Ovary (tissue), 9 donors: ENCODE data around the gene DNAH6. TPM values are rescaled to one million over a fixed set of nuclear protein-coding genes. Genes with fewer than 3 reads are reported as not detected.
A peak's percentile ranks its signal among the peaks of the same experiment; 100 is the strongest.

Experiments used
- DNase-seq, 5 donors: peaks; one replicate each; pipeline ENCODE4 v3.0.0-alpha.2; 2019 to 2020
- H3K27ac ChIP-seq, 2 donors: fragments of 200-600 bp; one replicate each; pipeline versions ENCODE4 v1.5.1 to v1.8.0; 2019 to 2022
- H3K27me3 ChIP-seq: fragments of 200-600 bp; one replicate; pipeline ENCODE4 v1.8.0; 2022
- H3K36me3 ChIP-seq: fragments of 200-600 bp; sonication (generic); one replicate; pipeline ENCODE4 v1.5.1; 2019
- H3K4me1 ChIP-seq: one replicate; pipeline ENCODE4 v1.8.1; 2013; ENCODE audit warnings: mild to moderate bottlenecking, moderate library complexity; ENCODE audit not compliant: insufficient read depth
- H3K4me3 ChIP-seq: fragments of 200-600 bp; sonication (generic); one replicate; pipeline ENCODE4 v1.5.1; 2017
- H3K9me3 ChIP-seq, 2 donors: fragments of 200-600 bp in 1 of 2; sonication (generic) in 1 of 2; one replicate each; pipeline versions ENCODE4 v1.5.1 to v1.8.1; 2013 to 2019; ENCODE audit warnings: mild to moderate bottlenecking in 1 of 2, moderate library complexity in 1 of 2
- CTCF ChIP-seq, 3 donors: fragments of 450-650 bp in 2 of 3; fragments of 200-600 bp in 1 of 3; IDR thresholded peaks; one replicate each; pipeline versions ENCODE4 v1.5.1 to v1.8.0; 2016 to 2022; ENCODE audit warnings: antibody characterized with exemption in 3 of 3, mild to moderate bottlenecking in 1 of 3
- EP300 ChIP-seq: sonication (generic); formaldehyde crosslinking; IDR thresholded peaks from one replicate; pipeline ENCODE4 v1.6.1; 2017; ENCODE audit warnings: antibody characterized with exemption
- POLR2A ChIP-seq: fragments of 450-650 bp; IDR thresholded peaks from one replicate; pipeline ENCODE4 v1.6.1; 2017; ENCODE audit warnings: antibody characterized with exemption, mild to moderate bottlenecking, moderate library complexity
- WGBS, 3 donors: extraction: QIAGEN DNeasy Blood & Tissue Kit in 1 of 3; methylation state at CpG; one replicate each; pipeline versions ENCODE4 v1.1.5 to v1.1.7; 2013 to 2017; 5-methylcytosine and 5-hydroxymethylcytosine counted together
- intact Hi-C, 4 donors: fragments of 100-400 bp; cut with DNase I; formaldehyde crosslinking; loops; one replicate each; pipeline versions ENCODE4 v1.11.0 to v1.15.1; 2022 to 2023
- polyA plus RNA-seq, 2 donors: library from polyadenylated mRNA; stranded (reverse); fragments of 200-250 nt in 1 of 2; fragments of 350-450 nt in 1 of 2; fragmentation: Illumina TruSeq in 1 of 2; extraction: RNeasy Lipid Tissue Mini Kit (QIAGEN cat#74804) in 1 of 2; gene quantifications; one replicate each; pipeline ENCODE4 v1.2.3, GENCODE V29; 2013 to 2014
- total RNA-seq, 7 donors: library from RNA; depleted of rRNA in 2 of 7; stranded (reverse); fragments of >200 nt in 2 of 7; fragmentation: NEBNext Ultra II Directional in 3 of 7; extraction: Animal tissue kit (Norgen Biotek cat#: 25700) in 3 of 7; gene quantifications; one replicate each; pipeline versions ENCODE4 v1.1.0 to v1.2.4, GENCODE V29; 2016 to 2023
- donor health status: DM: no; HTN: no; CAD: no; lungs with moderate emphysema.
- donor health status: DM: no; HTN: no; CAD: no.
- donor health status: Bipolar disorder and iron deficiency.
- donor health status: DM: yes; HTN: yes; CAD: no.
- donor health status: DM: no; HTN: no; CAD: no.
- donor health status: DM: yes; HTN: yes; CAD: no.

The DNAH6 gene
- total and polyA plus RNA-seq, 9 donors, result 0.42 to 14.0 (median 2.4) TPM

GRCh38 chr2:84829693-84830092 is 313.4 kb downstream of the DNAH6 start:
- Histone ChIP-seq H3K9me3 (no peaks in the 10 kb centered on the region), H3K4me1 (peaks cover 14% of the 10 kb centered on the region), H3K27me3 (no peaks in the 10 kb centered on the region), H3K36me3 (no peaks in the 10 kb centered on the region), H3K27ac (no peak overlapping the region), H3K4me3 (no peak overlapping the region)
- TF ChIP-seq EP300 (no peak), POLR2A (no peak), CTCF (IDR thresholded peaks at IDR 0.05) (no peak)
- no peak for DNase-seq
- WGBS, 3 donors, result 72 to 83% (median 80%) methylated on average over 2 of the region's 2 CpGs
- intact Hi-C loops, result no loop called here

- Histone ChIP-seq H3K9me3 (no peaks in the 10 kb centered on the region), H3K27ac (no peak overlapping the region), H3K36me3 (no peaks in the 10 kb centered on the region), H3K4me1 (peaks cover 14% of the 10 kb centered on the region), H3K4me3 (no peak overlapping the region), H3K27me3 (no peaks in the 10 kb centered on the region)
- WGBS, 3 donors, result 15 to 27% (median 21%) methylated on average over 11 of the region's 11 CpGs
- intact Hi-C loops, result no loop called here
- peak; percentile 41 to 89 (median 68) for DNase-seq
- no peak for TF ChIP-seq POLR2A
- no peak for TF ChIP-seq EP300
- no peak for TF ChIP-seq CTCF (IDR thresholded peaks at IDR 0.05)
These were observed 313.8 kb downstream of the DNAH6 start for GRCh38 chr2:84830095-84830494.

- TF ChIP-seq POLR2A, result no peak
- no peak for TF ChIP-seq EP300
- no peak for TF ChIP-seq CTCF (IDR thresholded peaks at IDR 0.05)
- H3K4me1 ChIP-seq, result peaks cover 14% of the 10 kb centered on the region
- no peak overlapping the region for H3K27ac ChIP-seq
- no peaks in the 10 kb centered on the region for H3K36me3 ChIP-seq
- WGBS, 3 donors, result 88 to 92% (median 90%) methylated on average over 10 of the region's 10 CpGs
- intact Hi-C loops, result no loop called here
- peak in 1 of 5 donors; percentile 53 for DNase-seq
- H3K4me3 ChIP-seq, result no peak overlapping the region
- no peaks in the 10 kb centered on the region for H3K9me3 ChIP-seq
- no peaks in the 10 kb centered on the region for H3K27me3 ChIP-seq
These were observed 314.6 kb downstream of the DNAH6 start for GRCh38 chr2:84830758-84831500.

- no peak for DNase-seq
- WGBS, 3 donors, result 75 to 84% (median 79%) methylated on average over 5 of the region's 5 CpGs
- peaks cover 14% of the 10 kb centered on the region for H3K4me1 ChIP-seq
- no peaks in the 10 kb centered on the region for H3K36me3 ChIP-seq
- TF ChIP-seq EP300 (no peak), POLR2A (no peak), CTCF (IDR thresholded peaks at IDR 0.05) (no peak)
- H3K9me3 ChIP-seq, result no peaks in the 10 kb centered on the region
- H3K4me3 ChIP-seq, result no peak overlapping the region
- intact Hi-C loops, result no loop called here
- H3K27me3 ChIP-seq, result no peaks in the 10 kb centered on the region
- H3K27ac ChIP-seq, result no peak overlapping the region
These were observed 316.6 kb downstream of the DNAH6 start for GRCh38 chr2:84832772-84833461.
